Mucosa of rectum (tissue), 2 donors: Measurements from ENCODE around the gene TMPRSS6.

Source experiments
- H3K27ac ChIP-seq, 2 donors: one replicate each; pipeline ENCODE4 v1.7.0; 2013; ENCODE audit warnings: inconsistent platforms in 2 of 2, low read depth in 2 of 2, low read length in 2 of 2
- H3K27me3 ChIP-seq, 2 donors: one replicate each; pipeline ENCODE4 v1.7.0; 2013; ENCODE audit warnings: low read length in 2 of 2; ENCODE audit not compliant: control insufficient read depth in 2 of 2, insufficient read depth in 2 of 2
- H3K36me3 ChIP-seq, 2 donors: one replicate each; pipeline ENCODE4 v1.7.0; 2013; ENCODE audit warnings: low read length in 2 of 2; ENCODE audit not compliant: control insufficient read depth in 2 of 2, insufficient read depth in 2 of 2
- H3K4me1 ChIP-seq, 2 donors: one replicate each; pipeline ENCODE4 v1.7.0; 2013; ENCODE audit warnings: low read length in 2 of 2, mild to moderate bottlenecking in 1 of 2; ENCODE audit not compliant: control insufficient read depth in 2 of 2, insufficient read depth in 2 of 2
- H3K4me3 ChIP-seq, 2 donors: one replicate each; pipeline ENCODE4 v1.7.0; 2013; ENCODE audit warnings: low read length in 2 of 2
- H3K9ac ChIP-seq, 2 donors: one replicate each; pipeline ENCODE4 v1.7.0; 2013; ENCODE audit warnings: low read length in 2 of 2, low read depth in 1 of 2, mild to moderate bottlenecking in 1 of 2
- H3K9me3 ChIP-seq, 2 donors: one replicate each; pipeline ENCODE4 v1.7.0; 2013; ENCODE audit warnings: low read length in 2 of 2; ENCODE audit not compliant: control insufficient read depth in 2 of 2
- donor health status: healthy.
- donor health status: Normal muscosa, but diverticular disease.

The TMPRSS6 gene

GRCh38 chr22:37062376-37062675, 47.2 kb downstream of the TMPRSS6 start:
- Histone ChIP-seq H3K36me3 (peaks cover 12 to 18% of the 10 kb centered on the region in 2 donors), H3K9ac (no peak overlapping the region), H3K27me3 (no peaks in the 10 kb centered on the region)

GRCh38 chr22:37061611-37062375, 47.7 kb downstream of the TMPRSS6 start:
- Histone ChIP-seq H3K27me3 (no peaks in the 10 kb centered on the region), H3K9me3 (no peaks in the 10 kb centered on the region)

More at GRCh38 chr22:37062376-37062675, 47.2 kb downstream of the TMPRSS6 start:
- no peaks in the 10 kb centered on the region for H3K9me3 ChIP-seq
- H3K4me3 ChIP-seq: no peak overlapping the region
- peaks cover 0 to 7% of the 10 kb centered on the region in 2 donors for H3K4me1 ChIP-seq
- no peak overlapping the region for H3K27ac ChIP-seq

GRCh38 chr22:37060801-37061610, 48.5 kb downstream of the TMPRSS6 start:
- no peaks in the 10 kb centered on the region for H3K9me3 ChIP-seq
- H3K27ac ChIP-seq: no peak overlapping the region

More at GRCh38 chr22:37061611-37062375, 47.7 kb downstream of the TMPRSS6 start:
- Histone ChIP-seq H3K9ac (no peak overlapping the region), H3K36me3 (peaks cover 16 to 23% of the 10 kb centered on the region in 2 donors), H3K27ac (no peak overlapping the region), H3K4me1 (peaks cover 0 to 7% of the 10 kb centered on the region in 2 donors), H3K4me3 (no peak overlapping the region)

GRCh38 chr22:37059876-37060449, 49.5 kb downstream of the TMPRSS6 start:
- H3K27me3 ChIP-seq: no peaks in the 10 kb centered on the region
- H3K9me3 ChIP-seq: no peaks in the 10 kb centered on the region
- H3K4me1 ChIP-seq: peaks cover 0 to 7% of the 10 kb centered on the region in 2 donors
- peaks cover 19 to 30% of the 10 kb centered on the region in 2 donors for H3K36me3 ChIP-seq
- no peak overlapping the region for H3K27ac ChIP-seq
- no peak overlapping the region for H3K9ac ChIP-seq
- no peak overlapping the region for H3K4me3 ChIP-seq

More at GRCh38 chr22:37060801-37061610, 48.5 kb downstream of the TMPRSS6 start:
- H3K36me3 ChIP-seq: peaks cover 19 to 29% of the 10 kb centered on the region in 2 donors
- H3K9ac ChIP-seq: no peak overlapping the region
- H3K4me3 ChIP-seq: no peak overlapping the region
- H3K4me1 ChIP-seq: peaks cover 0 to 7% of the 10 kb centered on the region in 2 donors
- no peaks in the 10 kb centered on the region for H3K27me3 ChIP-seq

GRCh38 chr22:37058917-37059701, 50.4 kb downstream of the TMPRSS6 start:
- Histone ChIP-seq H3K9ac (no peak overlapping the region), H3K4me3 (no peak overlapping the region), H3K4me1 (peaks cover 2 to 9% of the 10 kb centered on the region in 2 donors), H3K27me3 (no peaks in the 10 kb centered on the region), H3K27ac (no peak overlapping the region), H3K36me3 (peaks cover 19 to 30% of the 10 kb centered on the region in 2 donors), H3K9me3 (no peaks in the 10 kb centered on the region)

GRCh38 chr22:37057796-37058510, 51.6 kb downstream of the TMPRSS6 start:
- H3K9me3 ChIP-seq: no peaks in the 10 kb centered on the region
- H3K36me3 ChIP-seq: peaks cover 19 to 30% of the 10 kb centered on the region in 2 donors
- no peak overlapping the region for H3K4me3 ChIP-seq
- no peak overlapping the region for H3K27ac ChIP-seq
- H3K9ac ChIP-seq: no peak overlapping the region
- H3K27me3 ChIP-seq: no peaks in the 10 kb centered on the region
- H3K4me1 ChIP-seq: peaks cover 13 to 16% of the 10 kb centered on the region in 2 donors

GRCh38 chr22:37057226-37057625, 52.3 kb downstream of the TMPRSS6 start:
- Histone ChIP-seq H3K9me3 (no peaks in the 10 kb centered on the region), H3K27me3 (no peaks in the 10 kb centered on the region), H3K36me3 (peaks cover 19 to 30% of the 10 kb centered on the region in 2 donors), H3K9ac (no peak overlapping the region), H3K4me3 (no peak overlapping the region), H3K4me1 (peaks cover 15 to 21% of the 10 kb centered on the region in 2 donors), H3K27ac (no peak overlapping the region)

- no peak overlapping the region for H3K9ac ChIP-seq
- no peaks in the 10 kb centered on the region for H3K9me3 ChIP-seq
- H3K36me3 ChIP-seq: peaks cover 19 to 28% of the 10 kb centered on the region in 2 donors
These were observed 53.3 kb downstream of the TMPRSS6 start for GRCh38 chr22:37056246-37056645.

GRCh38 chr22:37054600-37055365, 54.7 kb downstream of the TMPRSS6 start:
- Histone ChIP-seq H3K4me3 (no peak overlapping the region), H3K9me3 (no peaks in the 10 kb centered on the region), H3K27ac (no peak overlapping the region), H3K4me1 (peaks cover 28 to 29% of the 10 kb centered on the region in 2 donors), H3K9ac (no peak overlapping the region), H3K36me3 (peaks cover 19 to 28% of the 10 kb centered on the region in 2 donors), H3K27me3 (no peaks in the 10 kb centered on the region)

More at GRCh38 chr22:37056246-37056645, 53.3 kb downstream of the TMPRSS6 start:
- no peak overlapping the region for H3K27ac ChIP-seq
- H3K4me1 ChIP-seq: peaks cover 21 to 23% of the 10 kb centered on the region in 2 donors
- no peaks in the 10 kb centered on the region for H3K27me3 ChIP-seq
- no peak overlapping the region for H3K4me3 ChIP-seq
